HG03571 (cell line): Measurements from ENCODE around the gene C2CD3.

ENCODE experiments used
- ATAC-seq: cut with Tn5 transposase; IDR thresholded peaks from one replicate; pipeline ENCODE4 v1.9.1; 2021; ENCODE audit not compliant: unreplicated experiment

C2CD3 gene

DNA sequence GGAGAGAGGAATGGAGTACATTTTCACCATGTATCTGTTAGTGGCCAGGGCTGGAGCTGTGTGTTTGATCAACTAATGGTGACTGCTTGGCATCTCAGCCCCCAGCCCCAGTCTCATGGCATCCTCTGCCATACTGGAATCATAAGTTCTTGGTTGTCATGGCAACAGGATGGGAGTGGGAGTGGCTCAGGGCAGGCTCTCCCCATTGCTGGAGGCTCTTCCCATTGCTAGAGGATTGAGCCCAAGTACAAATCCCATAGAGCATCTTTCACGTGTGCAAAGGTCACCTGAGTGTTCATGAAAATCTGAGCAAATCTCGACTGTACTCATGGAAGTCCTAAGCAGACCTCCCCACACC lies 205.1 kb downstream of the C2CD3 start:
- ATAC-seq: no peak

DNA sequence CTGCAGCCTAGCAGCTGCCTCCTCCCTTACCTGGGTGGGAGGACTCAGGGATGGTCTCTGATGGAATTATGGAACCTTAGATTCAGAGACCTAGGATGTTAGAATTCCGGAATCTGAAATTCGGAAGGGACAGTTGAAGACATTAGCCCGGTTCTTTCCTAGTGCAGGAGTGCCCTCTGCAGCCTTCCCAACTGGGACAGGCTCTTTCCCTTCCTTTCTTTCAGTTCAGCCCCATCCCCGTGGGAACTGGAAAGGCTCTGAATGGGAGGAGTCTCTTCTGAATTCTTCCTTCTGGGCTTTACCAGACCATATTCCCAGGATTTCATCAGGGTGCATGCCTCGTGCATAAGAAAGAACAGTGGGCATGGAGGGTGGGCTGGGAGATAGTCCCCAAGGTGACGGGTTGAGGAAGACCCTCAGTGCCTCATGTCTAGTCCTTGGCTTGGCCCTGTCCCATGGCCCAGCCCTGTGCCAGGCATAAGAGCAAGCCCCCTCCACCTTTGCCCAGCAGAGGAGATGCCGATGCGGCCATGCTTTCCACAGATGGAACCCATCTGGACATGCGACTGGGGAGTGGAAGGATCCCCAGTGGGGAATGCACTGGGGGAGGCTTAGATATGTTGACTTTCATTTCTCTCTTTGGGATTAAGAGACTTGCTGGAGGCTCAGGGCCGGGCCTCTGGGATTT lies 205.6 kb downstream of the C2CD3 start:
- no peak for ATAC-seq

- no peak for ATAC-seq
These were observed 206.9 kb downstream of the C2CD3 start for GRCh38 chr11:73963861-73964260.
